Gastrocnemius medialis (tissue), 4 donors: ENCODE data around the gene BEND4. TPM values are rescaled to one million over a fixed set of nuclear protein-coding genes. Genes with fewer than 3 reads are reported as not detected.

Source experiments
- ATAC-seq, 2 donors: fragments of 150-250 bp; one replicate each; pipeline ENCODE4 v1.9.1; 2016
- DNase-seq, 2 donors: peaks; one replicate each; pipeline ENCODE4 v3.0.0-alpha.2; 2019
- H3K27ac ChIP-seq, 4 donors: fragments of 200-600 bp; sonication (generic); 1 replicate in 1 of 4; 2 replicates in 3 of 4; pipeline ENCODE4 v1.5.1; 2016 to 2018; ENCODE audit warnings: mild to moderate bottlenecking in 2 of 4, moderate library complexity in 1 of 4
- H3K27me3 ChIP-seq, 3 donors: fragments of 200-600 bp; sonication (generic) in 2 of 3; 1 replicate in 1 of 3; 2 replicates in 2 of 3; pipeline versions ENCODE4 v1.5.1 to v1.6.0; 2016 to 2019; ENCODE audit warnings: mild to moderate bottlenecking in 1 of 3, moderate library complexity in 1 of 3
- H3K36me3 ChIP-seq, 2 donors: fragments of 200-600 bp; sonication (generic) in 1 of 2; one replicate each; pipeline ENCODE4 v1.5.1; 2017 to 2018
- H3K4me1 ChIP-seq, 2 donors: fragments of 200-600 bp; sonication (generic) in 1 of 2; one replicate each; pipeline ENCODE4 v1.5.1; 2016 to 2017; ENCODE audit warnings: mild to moderate bottlenecking in 2 of 2
- H3K4me3 ChIP-seq, 4 donors: fragments of 200-600 bp; sonication (generic) in 3 of 4; 1 replicate in 1 of 4; 2 replicates in 3 of 4; pipeline ENCODE4 v1.5.1; 2016 to 2019; ENCODE audit warnings: mild to moderate bottlenecking in 2 of 4
- H3K9me3 ChIP-seq, 3 donors: fragments of 200-600 bp; sonication (generic) in 2 of 3; 1 replicate in 1 of 3; 2 replicates in 2 of 3; pipeline ENCODE4 v1.5.1; 2016 to 2019
- POLR2A ChIP-seq, 2 donors: fragments of 450-650 bp; IDR thresholded peaks; one replicate each; pipeline ENCODE4 v1.6.1; 2017; ENCODE audit warnings: antibody characterized with exemption in 2 of 2, mild to moderate bottlenecking in 2 of 2, moderate library complexity in 2 of 2
- in situ Hi-C, 4 donors: fragments of 200-750 bp; cut with MboI; loops; one replicate each; pipeline versions ENCODE4 v1.15.0 to v1.8.0; 2017; ENCODE audit warnings: low sequenced_read_pairs in 4 of 4
- intact Hi-C: fragments of 100-400 bp; cut with DNase I; formaldehyde crosslinking; loops from one replicate; pipeline ENCODE4 v1.15.1; 2023; ENCODE audit warnings: low total_unique reads
- total RNA-seq, 4 donors: library from RNA; depleted of rRNA; stranded (reverse); fragments of >200 nt; gene quantifications; one replicate each; pipeline versions ENCODE4 v1.1.0 to v1.2.3, GENCODE V29; 2016
- TF ChIP-seq, protein P1 (sequence below), 5 experiments: fragments of 450-650 bp in 3 of 5; fragments of 200-600 bp in 2 of 5; sonication (generic) in 2 of 5; IDR thresholded peaks in 4 of 5; conservative IDR thresholded peaks in 1 of 5; 1 replicate in 4 of 5; 2 replicates in 1 of 5; pipeline ENCODE4 v1.5.1; 2016 to 2019; ENCODE audit warnings: antibody characterized with exemption in 5 of 5, mild to moderate bottlenecking in 3 of 5, moderate library complexity in 3 of 5

BEND4 gene
- total RNA-seq, 4 donors from 2014 or later: not detected

GRCh38 chr4:42150653-42151567, 1.5 kb downstream of the BEND4 start:
- Histone ChIP-seq H3K4me1 (no peaks in the 10 kb centered on the region), H3K4me3 (peak overlapping the region; percentile 9 to 39 (median 36)), H3K27me3 (peaks cover 45 to 55% (median 47%) of the 10 kb centered on the region in 3 donors), H3K9me3 (no peaks in the 10 kb centered on the region), H3K27ac (no peak overlapping the region), H3K36me3 (no peaks in the 10 kb centered on the region)
- in situ Hi-C loops: no loop called here
- intact Hi-C loops: no loop called here
- no peak for DNase-seq
- ATAC-seq: no peak
- TF ChIP-seq, protein P1, sequence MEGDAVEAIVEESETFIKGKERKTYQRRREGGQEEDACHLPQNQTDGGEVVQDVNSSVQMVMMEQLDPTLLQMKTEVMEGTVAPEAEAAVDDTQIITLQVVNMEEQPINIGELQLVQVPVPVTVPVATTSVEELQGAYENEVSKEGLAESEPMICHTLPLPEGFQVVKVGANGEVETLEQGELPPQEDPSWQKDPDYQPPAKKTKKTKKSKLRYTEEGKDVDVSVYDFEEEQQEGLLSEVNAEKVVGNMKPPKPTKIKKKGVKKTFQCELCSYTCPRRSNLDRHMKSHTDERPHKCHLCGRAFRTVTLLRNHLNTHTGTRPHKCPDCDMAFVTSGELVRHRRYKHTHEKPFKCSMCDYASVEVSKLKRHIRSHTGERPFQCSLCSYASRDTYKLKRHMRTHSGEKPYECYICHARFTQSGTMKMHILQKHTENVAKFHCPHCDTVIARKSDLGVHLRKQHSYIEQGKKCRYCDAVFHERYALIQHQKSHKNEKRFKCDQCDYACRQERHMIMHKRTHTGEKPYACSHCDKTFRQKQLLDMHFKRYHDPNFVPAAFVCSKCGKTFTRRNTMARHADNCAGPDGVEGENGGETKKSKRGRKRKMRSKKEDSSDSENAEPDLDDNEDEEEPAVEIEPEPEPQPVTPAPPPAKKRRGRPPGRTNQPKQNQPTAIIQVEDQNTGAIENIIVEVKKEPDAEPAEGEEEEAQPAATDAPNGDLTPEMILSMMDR (IDR thresholded peaks at IDR 0.05 in 4 of 5, conservative IDR thresholded peaks at IDR 0.05 in 1 of 5): no peak
- no peak for TF ChIP-seq POLR2A (IDR thresholded peaks at IDR 0.05)

DNA sequence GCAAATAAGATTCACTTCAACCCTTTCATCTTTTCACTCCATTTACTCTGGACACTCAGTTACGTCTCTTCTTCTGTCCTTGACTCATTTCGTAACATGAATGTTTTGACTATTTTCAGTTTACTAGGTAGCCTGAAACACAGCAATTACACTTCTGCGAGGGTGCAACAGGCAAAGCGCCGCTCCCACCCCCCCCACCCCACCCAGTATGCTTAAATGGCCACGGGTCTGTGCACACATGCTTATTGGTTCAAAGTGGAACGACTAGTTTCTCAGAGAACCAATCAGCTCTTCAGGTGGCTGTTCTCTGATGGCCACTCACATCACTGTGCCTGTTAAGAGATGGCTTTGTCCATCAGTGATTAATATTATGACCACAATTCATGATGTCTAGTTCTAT, 3.5 kb downstream of the BEND4 start:
- Histone ChIP-seq H3K27me3 (peaks cover 45 to 55% (median 47%) of the 10 kb centered on the region in 3 donors), H3K27ac (no peak overlapping the region)

DNA sequence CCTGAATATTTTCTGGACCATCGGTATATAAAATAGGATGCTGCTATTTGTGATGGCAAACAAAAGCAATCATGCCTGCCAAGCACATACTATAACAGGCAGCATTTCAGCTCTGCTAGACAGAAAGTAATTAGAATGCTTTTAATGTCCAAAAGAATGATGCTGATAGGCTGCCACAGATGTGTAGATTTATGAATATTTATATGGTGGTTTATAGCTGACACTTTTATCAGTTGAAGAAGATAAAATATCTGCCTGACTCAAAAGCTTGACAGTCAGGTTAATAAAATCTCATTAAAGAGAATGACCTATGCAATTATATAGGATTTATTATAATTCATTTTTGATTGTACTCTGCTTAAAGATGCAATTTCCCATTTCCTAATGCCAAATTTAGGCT, 4.0 kb downstream of the BEND4 start:
- TF ChIP-seq, protein P1 (IDR thresholded peaks at IDR 0.05 in 4 of 5, conservative IDR thresholded peaks at IDR 0.05 in 1 of 5): no peak
- no peak for TF ChIP-seq POLR2A (IDR thresholded peaks at IDR 0.05)
- no peak for DNase-seq
- ATAC-seq: no peak
- Histone ChIP-seq H3K27me3 (peaks cover 40 to 54% (median 43%) of the 10 kb centered on the region in 3 donors), H3K4me3 (no peak overlapping the region), H3K4me1 (no peaks in the 10 kb centered on the region), H3K27ac (no peak overlapping the region), H3K9me3 (no peaks in the 10 kb centered on the region), H3K36me3 (no peaks in the 10 kb centered on the region)
- intact Hi-C loops (no loop called here), in situ Hi-C loops (no loop called here)

More for the DNA sequence above, 3.5 kb downstream of the BEND4 start:
- Histone ChIP-seq H3K36me3 (no peaks in the 10 kb centered on the region), H3K4me3 (no peak overlapping the region), H3K9me3 (no peaks in the 10 kb centered on the region), H3K4me1 (no peaks in the 10 kb centered on the region)
- TF ChIP-seq, protein P1 (IDR thresholded peaks at IDR 0.05 in 4 of 5, conservative IDR thresholded peaks at IDR 0.05 in 1 of 5): no peak
- no peak for TF ChIP-seq POLR2A (IDR thresholded peaks at IDR 0.05)
- no peak for DNase-seq
- in situ Hi-C loops: no loop called here
- no peak for ATAC-seq
- intact Hi-C loops: no loop called here

DNA sequence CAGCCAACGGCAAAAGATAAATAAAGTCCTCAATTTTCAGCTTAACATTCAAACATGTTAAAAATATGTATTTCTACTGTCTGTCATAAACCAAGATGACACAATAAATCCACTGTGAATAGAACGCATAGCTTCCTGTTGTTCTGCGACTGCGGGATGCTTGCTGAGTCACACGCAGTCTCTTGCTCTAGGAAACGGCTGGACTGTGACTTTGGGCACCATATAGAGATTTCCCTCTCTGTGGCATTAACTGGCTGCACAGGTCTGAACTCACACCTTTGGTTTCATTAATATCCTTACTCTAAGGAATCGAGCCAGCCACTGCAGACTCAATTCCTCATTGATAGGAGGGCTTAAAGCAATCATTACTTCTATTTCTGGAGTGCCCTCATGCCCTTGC, 8.4 kb downstream of the BEND4 start:
- TF ChIP-seq POLR2A (IDR thresholded peaks at IDR 0.05): no peak
- TF ChIP-seq, protein P1 (IDR thresholded peaks at IDR 0.05 in 4 of 5, conservative IDR thresholded peaks at IDR 0.05 in 1 of 5): no peak
- in situ Hi-C loops (no loop called here), intact Hi-C loops (no loop called here)
- Histone ChIP-seq H3K36me3 (no peaks in the 10 kb centered on the region), H3K4me1 (no peaks in the 10 kb centered on the region), H3K27ac (no peak overlapping the region), H3K9me3 (no peaks in the 10 kb centered on the region), H3K4me3 (no peak overlapping the region), H3K27me3 (peaks cover 5 to 17% (median 8%) of the 10 kb centered on the region in 3 donors)
- DNase-seq (no peak), ATAC-seq (no peak)
